Astrocyte of the spinal cord (primary cell): ENCODE results near the gene ALKBH7.
A peak's percentile ranks its signal among the peaks of the same experiment; 100 is the strongest.

ENCODE experiments used
- DNase-seq: peaks from one replicate; pipeline ENCODE4 v3.0.0; 2011; ENCODE audit warnings: low read depth, low spot score
- H3K4me3 ChIP-seq: 2 replicates; pipeline ENCODE4 v1.5.1; 2011; ENCODE audit warnings: low read depth, mild to moderate bottlenecking, low read length, moderate library complexity
- CTCF ChIP-seq: IDR thresholded peaks from 2 replicates; pipeline ENCODE4 v1.5.1; 2012; ENCODE audit warnings: low read depth, mild to moderate bottlenecking, low read length, inconsistent platforms
- in situ Hi-C: cut with HindIII; loops from 2 replicates; pipeline ENCODE4 v1.10.0; 2017; ENCODE audit warnings: low sequenced_read_pairs

The ALKBH7 gene

GRCh38 chr19:6417713-6418561 is 45.3 kb downstream of the ALKBH7 start:
- peak; percentile 13 for DNase-seq
- peak; percentile 58 for TF ChIP-seq CTCF
- no peak overlapping the region for H3K4me3 ChIP-seq
- in situ Hi-C loops: no loop called here

DNA sequence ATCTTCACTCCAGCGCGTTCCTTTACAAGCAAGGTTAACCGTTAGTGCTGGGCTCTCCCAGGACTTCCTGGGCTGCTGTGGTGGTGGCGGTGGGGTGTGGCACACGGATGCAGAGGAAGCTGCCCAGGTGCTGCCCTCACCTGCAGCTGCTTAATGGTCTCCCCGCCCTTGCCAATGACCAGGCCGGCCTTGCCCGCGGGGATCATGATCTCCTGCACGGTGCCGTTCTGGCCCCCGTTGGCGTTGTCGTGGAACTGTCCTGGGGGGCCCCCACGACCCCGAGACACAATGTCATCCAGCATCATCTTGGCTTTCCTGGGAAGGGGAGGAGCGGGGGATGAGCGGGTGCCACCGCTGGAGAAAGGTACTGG is 46.0 kb downstream of the ALKBH7 start:
- no peak overlapping the region for H3K4me3 ChIP-seq
- no peak for DNase-seq
- in situ Hi-C loops: no loop called here
- TF ChIP-seq CTCF: no peak

- in situ Hi-C loops: no loop called here
- no peak for DNase-seq
- no peak overlapping the region for H3K4me3 ChIP-seq
- TF ChIP-seq CTCF: no peak
These were observed 48.8 kb downstream of the ALKBH7 start for GRCh38 chr19:6421075-6422014.

- peak; percentile 37 for DNase-seq
- in situ Hi-C loops: no loop called here
These were observed 51.1 kb downstream of the ALKBH7 start for GRCh38 chr19:6423499-6424194.

DNA sequence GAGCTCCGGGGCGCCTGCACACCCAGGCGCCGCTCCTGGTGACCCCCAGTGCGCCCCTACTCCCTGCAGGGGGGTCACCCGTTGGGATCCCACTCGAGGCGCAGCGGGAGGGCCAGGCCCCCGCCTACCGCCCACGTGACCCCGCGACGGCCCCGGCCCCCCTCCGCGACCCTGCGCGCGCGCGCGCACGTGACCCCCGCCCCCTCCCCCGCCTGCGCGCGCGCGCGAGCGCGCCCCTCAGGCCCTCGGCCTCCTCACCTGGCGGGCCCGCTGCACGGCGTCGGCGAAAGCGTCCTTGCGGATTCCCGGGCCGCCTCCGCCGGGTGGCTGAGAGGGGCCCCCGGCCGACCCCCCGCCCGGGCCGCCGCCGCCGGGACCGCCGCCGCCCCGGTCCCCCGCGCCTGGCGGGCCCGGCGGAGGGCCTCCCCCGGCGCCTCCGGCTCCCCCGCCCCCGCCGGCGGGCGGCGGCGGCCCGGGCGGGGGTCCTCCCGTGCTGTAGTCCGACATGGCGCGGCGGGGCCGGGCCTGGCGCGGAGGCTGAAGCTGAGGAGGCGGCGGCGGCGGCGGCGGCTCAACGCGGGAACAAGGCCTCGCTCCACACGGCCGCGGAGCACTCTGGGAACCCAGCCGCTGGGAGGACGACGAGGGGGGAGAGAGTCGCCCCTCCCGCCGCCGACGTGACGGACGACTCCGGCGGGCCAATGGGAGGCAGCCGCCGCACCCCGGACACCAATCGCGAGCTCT is 51.8 kb downstream of the ALKBH7 start, which contains the start of gene KHSRP:
TSS of gene KHSRP (minus strand) at position 617 of the 744 bp plus-strand sequence. CDS start at position 507, 110 bp downstream.
- peak within 1 kb of the TSS; percentile 97 for H3K4me3 ChIP-seq
- TF ChIP-seq CTCF: no peak
- in situ Hi-C loops: no loop called here
- no peak for DNase-seq

More at GRCh38 chr19:6423499-6424194, 51.1 kb downstream of the ALKBH7 start:
- peak overlapping the region; percentile 97 for H3K4me3 ChIP-seq
- no peak for TF ChIP-seq CTCF
